ENCODE results near the gene DNAJB6. TPM values are rescaled to one million over a fixed set of nuclear protein-coding genes. Genes with fewer than 3 reads are reported as not detected.

The DNAJB6 gene
- total RNA-seq, 4 donors from 2014 or later: 63.5 to 125 (median 107) TPM

GRCh38 chr7:157348548-157348947, 11.7 kb downstream of the DNAJB6 start:
- Histone ChIP-seq H3K27ac (peak overlapping the region in 1 of 2 donors; percentile 90), H3K4me1 (peaks cover 4 to 10% of the 10 kb centered on the region in 2 donors), H3K36me3 (no peaks in the 10 kb centered on the region), H3K27me3 (no peaks in the 10 kb centered on the region), H3K9me3 (no peaks in the 10 kb centered on the region), H3K4me3 (no peak overlapping the region)
- TF ChIP-seq POLR2A (IDR thresholded peaks at IDR 0.05): no peak
- TF ChIP-seq CTCF (IDR thresholded peaks at IDR 0.05): no peak
- DNase-seq: no peak
- intact Hi-C loops (cut with DNase I; ENCODE audit: low total_unique reads): no loop called here

- DNase-seq: no peak
- no peak for TF ChIP-seq CTCF (IDR thresholded peaks at IDR 0.05)
- no peak for TF ChIP-seq POLR2A (IDR thresholded peaks at IDR 0.05)
- intact Hi-C loops (cut with DNase I; ENCODE audit: low total_unique reads): no loop called here
- H3K4me3 ChIP-seq: no peak overlapping the region
- H3K9me3 ChIP-seq: no peaks in the 10 kb centered on the region
- no peak overlapping the region for H3K27ac ChIP-seq
- H3K4me1 ChIP-seq: peaks cover 0 to 14% of the 10 kb centered on the region in 2 donors
- no peaks in the 10 kb centered on the region for H3K36me3 ChIP-seq
- no peaks in the 10 kb centered on the region for H3K27me3 ChIP-seq
Measured at GRCh38 chr7:157352516-157352915, 15.7 kb downstream of the DNAJB6 start.

GRCh38 chr7:157355784-157356511, 19.1 kb downstream of the DNAJB6 start:
- Histone ChIP-seq H3K4me1 (peaks cover 0 to 4% of the 10 kb centered on the region in 2 donors), H3K9me3 (no peaks in the 10 kb centered on the region), H3K4me3 (no peak overlapping the region), H3K36me3 (no peaks in the 10 kb centered on the region), H3K27me3 (no peaks in the 10 kb centered on the region), H3K27ac (peak overlapping the region in 1 of 2 donors; percentile 32)
- no peak for DNase-seq
- TF ChIP-seq POLR2A (IDR thresholded peaks at IDR 0.05) (no peak), CTCF (IDR thresholded peaks at IDR 0.05) (no peak)
- intact Hi-C loops (cut with DNase I; ENCODE audit: low total_unique reads): no loop called here

- H3K4me1 ChIP-seq: peaks cover 0 to 4% of the 10 kb centered on the region in 2 donors
- no peak for DNase-seq
- no peaks in the 10 kb centered on the region for H3K9me3 ChIP-seq
- intact Hi-C loops (cut with DNase I; ENCODE audit: low total_unique reads): no loop called here
- no peak for TF ChIP-seq CTCF (IDR thresholded peaks at IDR 0.05)
- TF ChIP-seq POLR2A (IDR thresholded peaks at IDR 0.05): no peak
- H3K4me3 ChIP-seq: no peak overlapping the region
- no peak overlapping the region for H3K27ac ChIP-seq
- H3K27me3 ChIP-seq: no peaks in the 10 kb centered on the region
- no peaks in the 10 kb centered on the region for H3K36me3 ChIP-seq
Measured at GRCh38 chr7:157357129-157358040, 20.6 kb downstream of the DNAJB6 start.

Data from uterus (tissue), 4 donors.